ENCODE results near the gene PMM1. TPM values are rescaled to one million over a fixed set of nuclear protein-coding genes. Genes with fewer than 3 reads are reported as not detected.
A peak's percentile ranks its signal among the peaks of the same experiment; 100 is the strongest.

Gene PMM1
- total and polyA plus RNA-seq, 5 experiments from 2014 or later = 29.9 to 32.8 (median 32.3) TPM

DNA sequence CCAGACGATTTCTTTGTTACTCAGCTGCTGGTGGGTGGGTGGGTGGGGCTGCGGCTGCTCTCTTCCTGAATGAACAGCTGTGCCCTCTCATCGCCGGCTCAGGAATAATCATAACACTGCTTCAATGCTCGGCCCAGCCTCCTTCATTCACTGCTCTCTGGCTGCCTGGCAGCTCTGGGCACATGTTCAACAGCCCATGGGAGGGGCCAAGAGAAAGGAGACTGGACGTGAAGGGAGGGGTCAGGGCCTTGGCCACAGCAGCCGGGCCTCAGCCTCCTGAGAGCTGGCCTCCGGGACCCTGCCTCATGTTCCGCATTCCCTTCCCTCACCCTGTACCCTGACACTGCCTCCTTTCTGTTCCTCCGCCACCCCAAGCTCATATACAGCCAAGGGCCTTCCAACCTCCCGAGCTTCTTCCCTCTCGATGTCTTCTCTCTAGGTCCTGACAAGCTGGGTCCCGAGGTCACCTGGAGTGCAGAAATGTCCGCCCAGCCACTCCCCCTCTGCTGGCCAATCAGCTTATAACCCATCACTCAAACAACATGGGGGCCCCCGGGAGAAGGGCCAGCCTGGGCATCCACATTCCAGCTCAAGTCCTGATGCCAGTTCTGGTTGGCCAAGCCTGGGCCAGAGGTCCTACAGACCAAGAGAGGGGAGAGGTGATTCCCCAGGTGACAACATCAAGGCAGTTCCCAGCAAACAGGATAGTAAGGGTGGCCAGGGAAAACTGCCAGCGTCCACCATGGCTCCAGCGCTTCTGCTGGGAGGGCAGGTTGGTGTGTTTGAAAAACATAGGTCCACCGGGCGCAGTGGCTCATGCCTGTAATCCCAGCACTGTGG lies 32.0 kb downstream of the PMM1 start:
- Mint-ChIP-seq H3K4me1 (peaks cover 0 to 3% (median 2%) of the 10 kb centered on the region in 4 donors), H3K27ac (peak overlapping the region in 1 of 10 donors; percentile 20), H3K4me3 (no peak overlapping the region), H3K27me3 (peaks cover 11 to 34% (median 16%) of the 10 kb centered on the region in 5 donors), H3K9me3 (no peaks in the 10 kb centered on the region), H3K36me3 (no peaks in the 10 kb centered on the region)
- ATAC-seq (no peak), DNase-seq (no peak)
- POLR2A ChIA-PET = interaction anchor here (0.6 kb wide), 1 partner anchor 82 kb away, joined by 3 read pairs; no protein-coding TSS in a partner anchor

DNA sequence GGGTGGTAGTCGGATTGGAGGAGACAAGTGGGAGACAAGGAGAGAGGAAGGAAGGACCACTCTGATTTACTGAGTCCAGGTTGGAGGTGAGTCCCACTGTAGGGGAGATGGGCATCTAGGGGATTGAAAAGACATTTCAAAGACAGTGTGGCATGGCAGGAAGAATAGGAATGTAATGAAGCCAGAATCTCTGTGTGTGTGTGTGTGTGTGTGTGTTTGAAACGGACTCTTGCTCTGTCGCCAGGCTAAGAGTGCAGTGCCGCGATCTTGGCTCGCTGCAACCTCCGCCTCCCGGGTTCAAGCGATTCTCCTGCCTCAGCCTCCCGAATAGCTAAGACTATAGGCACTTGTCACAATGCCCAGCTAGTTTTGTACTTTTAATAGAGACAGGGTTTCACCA lies 33.1 kb downstream of the PMM1 start:
- ATAC-seq (no peak), DNase-seq (no peak)
- peaks cover 0 to 3% (median 2%) of the 10 kb centered on the region in 4 donors for H3K4me1 Mint-ChIP-seq
- no peaks in the 10 kb centered on the region for H3K36me3 Mint-ChIP-seq
- H3K9me3 Mint-ChIP-seq = no peaks in the 10 kb centered on the region
- POLR2A ChIA-PET = no interaction called here
- H3K27ac Mint-ChIP-seq = peak overlapping the region in 4 of 10 donors; percentile 11 to 68 (median 35)
- H3K27me3 Mint-ChIP-seq = peaks cover 11 to 34% (median 19%) of the 10 kb centered on the region in 5 donors
- peak overlapping the region in 1 of 10 donors; percentile 13 for H3K4me3 Mint-ChIP-seq

DNA sequence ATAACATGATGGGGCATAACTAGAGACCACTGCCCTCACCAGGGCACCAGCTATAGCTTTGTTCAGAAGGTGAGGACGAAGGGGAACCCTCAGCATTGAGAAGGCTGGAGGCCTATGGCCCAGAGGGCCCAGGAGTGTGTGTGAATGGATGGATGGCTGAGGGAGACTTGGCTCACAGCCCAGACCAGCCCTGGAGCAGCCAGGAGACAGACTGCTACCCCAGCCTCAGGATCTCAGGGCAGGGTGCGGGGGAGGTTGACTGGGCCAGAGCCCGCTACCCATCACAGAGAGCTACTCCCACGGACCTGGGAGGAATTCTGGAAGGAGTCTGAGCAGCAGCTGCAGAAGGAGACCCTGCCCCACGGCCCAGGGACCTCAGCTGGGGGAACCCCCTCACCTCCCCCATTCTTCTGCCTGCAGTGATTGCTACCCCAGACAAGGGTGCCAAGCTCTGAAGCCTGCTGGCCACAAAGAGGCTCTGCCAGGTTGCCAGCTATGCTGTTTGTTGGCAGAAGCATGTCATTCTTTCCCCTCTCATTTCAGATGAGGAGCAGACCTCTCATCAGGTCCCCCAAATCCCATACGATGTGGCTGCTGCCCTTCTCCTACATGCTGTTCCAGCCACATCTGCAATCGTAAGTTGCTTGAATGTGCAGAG lies 34.2 kb downstream of the PMM1 start:
- H3K27ac Mint-ChIP-seq = no peak overlapping the region
- POLR2A ChIA-PET = no interaction called here
- ATAC-seq (no peak), DNase-seq (no peak)
- H3K4me1 Mint-ChIP-seq = peaks cover 0 to 3% (median 2%) of the 10 kb centered on the region in 4 donors
- H3K36me3 Mint-ChIP-seq = no peaks in the 10 kb centered on the region
- peaks cover 7 to 24% (median 14%) of the 10 kb centered on the region in 5 donors for H3K27me3 Mint-ChIP-seq
- no peaks in the 10 kb centered on the region for H3K9me3 Mint-ChIP-seq
- no peak overlapping the region for H3K4me3 Mint-ChIP-seq

DNA sequence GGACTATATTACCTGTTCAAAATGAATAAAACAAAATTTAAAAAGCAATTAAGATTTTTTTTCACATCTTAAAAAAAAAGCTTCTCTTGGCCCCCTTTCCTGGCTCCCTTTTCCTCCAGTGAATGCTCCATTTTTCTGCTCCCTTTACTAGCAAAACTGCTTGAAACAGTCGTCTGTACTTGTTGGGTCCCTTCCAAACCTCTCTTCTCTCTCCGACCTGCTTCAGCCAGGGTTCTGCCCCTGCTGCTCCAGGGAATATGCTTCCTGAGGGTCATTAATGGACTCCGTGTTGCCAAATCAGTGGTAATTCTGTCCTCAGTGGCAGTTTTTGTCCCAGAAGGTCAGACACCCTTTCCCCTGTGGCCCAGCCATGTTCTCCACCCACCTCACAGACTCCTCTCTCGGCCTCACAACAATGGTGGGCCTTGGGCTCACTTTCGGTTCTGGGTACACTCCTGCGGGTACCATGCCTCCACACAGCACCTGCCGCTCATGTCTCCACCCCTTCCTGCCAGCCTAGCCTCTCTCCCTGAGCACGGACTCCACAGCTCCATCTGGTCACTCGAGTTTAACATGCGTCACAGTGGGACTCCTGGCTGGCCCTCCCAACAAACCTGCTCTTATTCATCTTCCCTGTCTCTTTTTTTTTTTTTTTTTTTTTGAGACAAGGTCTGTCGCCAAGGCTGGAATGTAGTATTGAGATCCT lies 37.6 kb downstream of the PMM1 start:
- DNase-seq (no peak), ATAC-seq (no peak)
- H3K4me3 Mint-ChIP-seq = peak overlapping the region in 1 of 10 donors; percentile 12
- H3K27ac Mint-ChIP-seq = peak overlapping the region in 1 of 10 donors; percentile 21
- H3K36me3 Mint-ChIP-seq = no peaks in the 10 kb centered on the region
- no peaks in the 10 kb centered on the region for H3K9me3 Mint-ChIP-seq
- H3K27me3 Mint-ChIP-seq = peaks cover 0 to 10% (median 3%) of the 10 kb centered on the region in 5 donors
- POLR2A ChIA-PET = interaction anchor here (0.6 kb wide), 1 partner anchor 114 kb away, joined by 4 read pairs; no protein-coding TSS in a partner anchor
- peaks cover 0 to 3% (median 2%) of the 10 kb centered on the region in 4 donors for H3K4me1 Mint-ChIP-seq

DNA sequence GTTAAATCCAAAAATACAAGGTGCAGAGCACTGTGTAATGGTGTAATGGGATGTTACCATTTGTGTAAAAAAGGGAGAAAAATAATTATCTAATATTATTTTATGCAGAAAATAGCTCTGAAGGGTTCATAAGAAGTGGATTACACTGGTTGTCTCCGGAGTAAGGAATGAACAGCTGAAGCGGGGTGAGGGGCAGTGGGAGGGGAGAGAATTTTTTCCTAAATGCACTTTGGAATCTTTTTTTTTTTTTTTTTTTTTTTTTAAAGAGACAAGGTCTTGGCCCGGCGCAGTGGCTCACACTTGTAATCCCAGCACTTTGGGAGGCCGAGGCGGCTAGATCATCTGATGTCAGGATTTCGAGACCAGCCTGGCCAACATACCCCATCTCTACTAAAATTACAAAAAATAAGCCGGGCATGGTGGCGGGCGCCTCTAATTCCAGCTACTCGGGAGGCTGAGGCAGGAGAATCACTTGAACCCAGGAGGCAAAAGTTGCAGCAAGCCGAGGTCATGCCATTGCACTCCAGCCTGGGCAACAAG lies 38.6 kb downstream of the PMM1 start:
- no peak overlapping the region for H3K27ac Mint-ChIP-seq
- DNase-seq (no peak), ATAC-seq (no peak)
- H3K27me3 Mint-ChIP-seq = peaks cover 0 to 2% (median 0%) of the 10 kb centered on the region in 5 donors
- POLR2A ChIA-PET = no interaction called here
- H3K4me1 Mint-ChIP-seq = no peaks in the 10 kb centered on the region
- H3K36me3 Mint-ChIP-seq = no peaks in the 10 kb centered on the region
- no peak overlapping the region for H3K4me3 Mint-ChIP-seq
- no peaks in the 10 kb centered on the region for H3K9me3 Mint-ChIP-seq

DNA sequence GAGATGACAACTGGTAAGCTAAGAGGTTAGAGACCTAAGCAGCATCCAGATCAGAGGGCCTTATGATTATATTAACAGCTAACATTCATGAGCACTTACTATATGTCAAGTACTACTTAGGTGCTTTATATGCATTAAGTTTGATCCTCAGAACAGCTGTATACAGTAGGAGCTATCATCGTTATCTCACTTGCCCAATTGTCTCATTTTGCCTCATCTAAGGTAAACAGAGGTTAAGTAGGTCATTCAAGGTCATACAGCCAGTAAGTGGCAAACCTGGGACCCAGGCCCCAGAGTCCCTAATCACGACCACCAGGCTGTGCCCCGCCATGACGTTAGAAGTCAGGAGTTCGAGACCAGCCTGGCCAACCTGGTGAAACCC lies 40.8 kb downstream of the PMM1 start:
- Mint-ChIP-seq H3K4me3 (no peak overlapping the region), H3K27ac (peak overlapping the region in 1 of 10 donors; percentile 15), H3K36me3 (no peaks in the 10 kb centered on the region), H3K4me1 (peaks cover 8 to 16% (median 15%) of the 10 kb centered on the region in 4 donors), H3K27me3 (peaks cover 0 to 2% (median 0%) of the 10 kb centered on the region in 5 donors), H3K9me3 (no peaks in the 10 kb centered on the region)
- DNase-seq (no peak), ATAC-seq (no peak)
- POLR2A ChIA-PET = no interaction called here

DNA sequence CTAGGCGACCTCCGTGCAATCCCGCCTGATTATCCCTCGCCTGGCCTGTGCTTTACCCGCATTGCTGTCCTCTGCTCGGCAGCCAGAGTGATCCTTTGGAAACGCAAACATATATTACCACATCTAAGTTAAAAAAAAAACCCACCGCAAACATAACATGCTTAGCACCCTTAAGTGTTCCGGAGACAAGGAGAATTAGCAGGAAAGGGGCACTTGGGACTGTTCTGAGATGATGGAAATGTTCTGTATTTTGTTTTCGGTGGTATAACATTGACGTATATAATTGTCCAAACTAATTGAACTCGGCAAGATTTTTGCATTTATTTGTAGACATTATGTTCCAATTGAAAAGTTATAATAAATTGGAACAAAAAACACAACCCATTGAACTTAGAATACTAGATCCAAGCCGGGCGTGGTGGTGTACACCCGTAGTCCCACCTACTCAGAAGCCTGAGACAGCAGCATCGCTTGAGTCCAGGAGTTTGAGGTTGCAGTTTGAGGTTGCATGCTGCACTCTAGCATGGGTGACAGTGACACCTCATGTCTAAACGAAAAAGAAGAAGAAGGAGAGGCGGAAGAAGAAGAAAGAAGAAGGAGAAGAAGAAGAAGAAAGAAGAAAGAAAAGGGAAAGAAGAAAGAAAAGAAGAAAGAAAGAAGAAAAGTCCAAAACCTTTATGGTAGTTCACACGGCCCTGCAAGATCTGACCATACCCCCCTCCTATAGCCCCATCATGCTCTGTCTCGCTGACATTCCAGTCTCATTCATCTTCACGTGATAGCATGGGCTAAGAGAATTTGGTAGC lies 44.8 kb downstream of the PMM1 start:
- peak in 1 of 10 donors; percentile 18 for DNase-seq
- POLR2A ChIA-PET = interaction anchor here (0.8 to 1.4 kb wide), 3 partner anchors 27 to 163 kb away, joined by 3 to 6 read pairs (median 3); partner anchors contain the start of gene TEF
- peak overlapping the region; percentile 91 to 100 (median 98) for H3K4me3 Mint-ChIP-seq
- ATAC-seq = peak in 1 of 2 donors; percentile 20
- peaks cover 21 to 52% (median 49%) of the 10 kb centered on the region in 4 donors for H3K4me1 Mint-ChIP-seq
- H3K9me3 Mint-ChIP-seq = no peaks in the 10 kb centered on the region
- H3K27ac Mint-ChIP-seq = peak overlapping the region; percentile 83 to 99 (median 96)
- no peaks in the 10 kb centered on the region for H3K27me3 Mint-ChIP-seq
- H3K36me3 Mint-ChIP-seq = peaks cover 0 to 3% (median 0%) of the 10 kb centered on the region in 3 donors

DNA sequence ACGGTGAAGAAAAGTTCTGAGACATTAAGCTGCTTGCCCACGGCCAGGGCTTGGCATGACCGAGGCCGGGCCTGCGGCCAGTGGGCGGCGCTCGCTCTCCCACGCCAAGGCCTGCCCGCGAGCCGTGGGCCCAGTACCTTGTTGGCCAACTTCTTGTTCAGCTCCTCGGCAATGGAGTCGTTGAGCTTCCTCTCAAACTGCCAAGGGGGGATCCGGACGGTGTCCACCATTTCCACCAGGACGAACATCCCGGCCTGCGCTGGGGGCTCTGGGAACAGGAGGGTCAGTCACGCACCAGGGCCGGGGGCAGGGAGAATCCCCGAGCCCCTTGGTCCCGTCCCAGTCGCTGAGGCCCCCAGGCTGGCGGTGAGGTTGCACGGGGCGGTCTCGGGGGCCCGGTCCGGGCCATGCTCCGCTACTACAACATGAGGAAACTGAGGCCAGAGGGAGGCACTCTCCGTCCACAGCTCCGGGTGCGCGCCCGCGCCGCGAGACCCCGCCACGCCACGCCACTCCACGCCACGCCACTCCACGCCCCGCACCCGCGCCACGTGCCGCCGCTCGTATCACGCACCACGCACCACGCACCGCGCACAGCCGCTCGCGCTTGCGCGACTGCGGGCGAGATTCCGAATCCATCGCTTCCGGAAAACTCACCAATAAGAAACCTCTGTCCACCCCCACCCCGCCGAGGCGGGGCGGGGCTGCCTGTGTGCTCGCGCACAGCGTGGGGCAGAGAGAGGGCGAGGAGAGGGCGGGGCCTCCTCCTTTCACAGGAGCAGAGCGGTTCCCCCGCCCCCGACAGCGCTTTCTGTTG lies 45.6 kb downstream of the PMM1 start, which contains the start of gene POLR3H:
TSS of gene POLR3H (minus strand) at position 617 of the 817 bp plus-strand sequence. CDS start at position 248, 369 bp downstream.
- DNase-seq = peak; percentile 89 to 98 (median 95)
- Mint-ChIP-seq H3K27me3 (no peaks in the 10 kb centered on the region), H3K9me3 (no peaks in the 10 kb centered on the region), H3K27ac (peak within 1 kb of the TSS; percentile 83 to 99 (median 96)), H3K36me3 (peaks cover 0 to 11% (median 0%) of the 10 kb centered on the region in 3 donors), H3K4me3 (peak within 1 kb of the TSS; percentile 91 to 100 (median 98)), H3K4me1 (peaks cover 21 to 57% (median 51%) of the 10 kb centered on the region in 4 donors)
- peak; percentile 94 to 97 for ATAC-seq
- POLR2A ChIA-PET = interaction anchor here (0.6 to 2.5 kb wide), 8 partner anchors 12 to 723 kb away, joined by 3 to 10 read pairs (median 5); partner anchors contain the start of genes ACO2, PHF5A, PMM1 and TEF

DNA sequence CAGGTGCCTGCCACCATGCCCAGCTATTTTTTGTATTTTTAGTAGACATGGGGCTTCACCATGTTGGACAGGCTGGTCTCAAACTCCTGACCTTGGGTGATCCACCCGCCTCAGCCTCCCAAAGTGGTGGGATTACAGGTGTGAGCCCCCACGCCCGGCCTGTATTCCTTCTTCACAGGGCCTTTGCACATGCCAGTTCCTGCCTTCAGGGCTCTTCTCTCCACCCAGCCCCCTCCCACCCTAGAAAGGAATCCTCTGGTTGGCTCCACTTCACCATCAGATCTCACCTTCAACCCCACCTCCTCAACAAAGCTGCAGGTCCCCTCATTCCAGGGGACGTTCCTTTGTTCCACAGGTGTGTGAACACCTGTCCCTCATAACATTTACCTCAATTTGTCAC lies 47.4 kb downstream of the PMM1 start:
- Mint-ChIP-seq H3K27me3 (no peaks in the 10 kb centered on the region), H3K27ac (peak overlapping the region; percentile 57 to 99 (median 90)), H3K4me3 (peak overlapping the region; percentile 75 to 100 (median 98)), H3K9me3 (no peaks in the 10 kb centered on the region), H3K36me3 (peaks cover 0 to 18% (median 0%) of the 10 kb centered on the region in 3 donors), H3K4me1 (peaks cover 21 to 57% (median 51%) of the 10 kb centered on the region in 4 donors)
- POLR2A ChIA-PET = interaction anchor here (2.5 kb wide), 1 partner anchor 47 kb away, joined by 10 read pairs; the partner anchor contains the start of gene PMM1
- DNase-seq (no peak), ATAC-seq (no peak)

DNA sequence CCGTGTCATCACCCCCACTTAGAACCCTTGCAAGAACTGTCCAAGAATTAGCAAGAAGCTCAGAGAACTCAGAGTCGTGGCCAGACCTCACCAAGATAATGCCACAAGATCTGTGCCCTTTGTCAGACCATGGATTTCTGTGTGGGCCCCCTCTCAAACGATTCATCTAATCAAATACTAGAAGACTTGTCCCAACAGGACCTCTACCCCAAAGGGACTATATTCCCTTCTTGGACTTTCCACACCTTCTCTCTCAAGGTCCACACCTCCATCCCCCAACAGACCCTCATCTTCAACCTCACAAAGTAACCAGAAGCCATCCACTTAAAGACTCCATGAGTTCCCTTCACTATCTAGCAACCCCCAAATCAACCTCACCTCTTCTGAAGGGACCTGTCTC lies 48.2 kb downstream of the PMM1 start:
- POLR2A ChIA-PET = interaction anchor here (1.0 kb wide), 1 partner anchor 10 kb away, joined by 3 read pairs; no protein-coding TSS in a partner anchor
- Mint-ChIP-seq H3K36me3 (peaks cover 0 to 20% (median 0%) of the 10 kb centered on the region in 3 donors), H3K27ac (peak overlapping the region in 9 of 10 donors; percentile 13 to 98 (median 57)), H3K9me3 (no peaks in the 10 kb centered on the region), H3K27me3 (no peaks in the 10 kb centered on the region), H3K4me3 (peak overlapping the region in 9 of 10 donors; percentile 0 to 64 (median 27)), H3K4me1 (peaks cover 23 to 59% (median 51%) of the 10 kb centered on the region in 4 donors)
- ATAC-seq (no peak), DNase-seq (no peak)

Data from naive thymus-derived CD8-positive, alpha-beta T cell (primary cell).